ENCODE results near the gene ZBTB43.
A peak's percentile ranks its signal among the peaks of the same experiment; 100 is the strongest.
"Not testable (repeated sequence)": the region's sequence is repeated elsewhere in the genome, so short reads cannot be mapped to it uniquely, and the experiment has no call there.

ZBTB43 gene

GRCh38 chr9:126791406-126792230 is 13.2 kb upstream of the ZBTB43 start:
- DNase-seq: no peak

DNA sequence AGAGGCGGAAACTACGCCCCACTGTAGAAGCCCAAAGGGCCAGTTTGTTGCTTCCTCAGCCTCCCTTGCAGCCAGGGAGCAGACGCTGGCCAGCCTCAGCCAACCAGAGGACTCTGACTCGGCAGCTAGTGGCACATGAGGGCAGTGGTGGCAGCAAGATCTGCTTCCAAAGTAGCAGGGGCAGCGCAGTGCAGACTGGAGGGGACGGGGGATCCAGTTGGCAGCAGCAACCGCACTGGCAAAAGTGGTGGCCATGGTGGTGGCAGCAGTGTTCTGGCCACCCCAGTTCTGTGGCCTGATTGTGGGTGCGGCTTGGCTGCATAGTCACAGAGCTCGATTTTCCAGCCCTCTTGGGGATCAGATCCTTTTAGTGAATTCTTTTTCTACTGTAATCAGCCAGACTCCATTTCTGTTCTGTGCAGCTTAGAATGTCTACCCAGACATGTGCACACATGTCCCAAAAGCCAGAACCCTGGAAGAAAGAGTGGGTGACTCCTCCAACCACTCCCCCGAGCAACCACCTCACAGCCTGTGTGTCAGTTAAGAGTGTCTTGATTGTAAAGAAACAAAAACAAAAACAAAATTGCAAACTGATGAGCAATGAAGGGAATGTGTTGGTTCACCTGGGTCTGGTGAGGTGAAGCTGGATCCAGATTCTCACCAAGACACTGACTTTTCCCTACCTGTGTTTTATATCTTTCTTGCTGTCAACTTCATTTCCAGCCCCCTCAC is 11.0 kb upstream of the ZBTB43 start:
- DNase-seq: no peak

- DNase-seq: no peak
Measured at GRCh38 chr9:126794441-126794840, 10.4 kb upstream of the ZBTB43 start.

- DNase-seq: no peak
Measured at GRCh38 chr9:126796758-126797157, 8.1 kb upstream of the ZBTB43 start.

GRCh38 chr9:126797903-126798302 is 6.9 kb upstream of the ZBTB43 start:
- no peak for DNase-seq

- DNase-seq: no peak
Measured at GRCh38 chr9:126799034-126799433, 5.8 kb upstream of the ZBTB43 start.

DNA sequence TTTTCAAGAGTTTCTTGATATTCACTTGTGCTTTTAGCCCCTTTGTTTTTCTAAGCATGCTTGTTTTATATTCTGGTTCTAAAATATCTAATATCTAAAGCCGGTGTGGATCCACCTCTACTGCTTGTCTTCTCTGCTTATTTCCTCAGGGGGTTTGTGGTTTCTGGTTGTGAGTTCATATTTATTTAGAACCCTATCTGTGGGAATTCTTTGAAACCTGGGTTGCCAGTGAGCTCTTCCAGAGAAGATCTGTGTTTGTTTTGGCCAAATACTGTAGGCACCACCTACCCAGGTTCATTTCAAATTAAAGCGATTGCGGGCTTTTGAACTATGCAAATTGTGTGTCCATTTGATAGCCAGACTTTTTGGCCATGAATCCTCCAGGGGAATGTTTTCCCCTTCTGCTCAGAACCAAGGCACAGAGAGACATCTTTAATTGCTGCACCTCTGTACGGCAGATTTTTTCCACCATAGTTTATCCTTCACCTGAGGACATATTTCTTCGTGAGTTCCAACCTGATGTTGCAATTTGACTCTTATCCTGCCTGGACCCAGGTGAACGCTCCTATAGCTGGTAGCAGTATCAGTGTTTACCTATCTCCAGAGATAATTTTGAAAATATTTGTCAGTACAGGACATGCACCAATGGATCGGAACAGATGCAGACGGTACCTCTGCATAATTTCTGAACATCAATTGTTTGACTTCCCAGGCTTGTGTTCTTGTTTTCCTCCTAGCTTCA is 2.4 kb upstream of the ZBTB43 start:
- no peak for DNase-seq

GRCh38 chr9:126804198-126804695 is 593 bp upstream of the ZBTB43 start:
- DNase-seq: no peak

- DNase-seq: peak; percentile 67
Measured at GRCh38 chr9:126805554-126806262, 868 bp downstream of the ZBTB43 start.

- no peak for DNase-seq
Measured at GRCh38 chr9:126806336-126806735, 1.5 kb downstream of the ZBTB43 start.

GRCh38 chr9:126809068-126809467 is 4.2 kb downstream of the ZBTB43 start:
- DNase-seq: no peak

GRCh38 chr9:126810221-126810620 is 5.4 kb downstream of the ZBTB43 start:
- DNase-seq: not testable (repeated sequence)

- DNase-seq: no peak
Measured at GRCh38 chr9:126813072-126813471, 8.2 kb downstream of the ZBTB43 start.

GRCh38 chr9:126814091-126814490 is 9.3 kb downstream of the ZBTB43 start:
- DNase-seq: no peak

DNA sequence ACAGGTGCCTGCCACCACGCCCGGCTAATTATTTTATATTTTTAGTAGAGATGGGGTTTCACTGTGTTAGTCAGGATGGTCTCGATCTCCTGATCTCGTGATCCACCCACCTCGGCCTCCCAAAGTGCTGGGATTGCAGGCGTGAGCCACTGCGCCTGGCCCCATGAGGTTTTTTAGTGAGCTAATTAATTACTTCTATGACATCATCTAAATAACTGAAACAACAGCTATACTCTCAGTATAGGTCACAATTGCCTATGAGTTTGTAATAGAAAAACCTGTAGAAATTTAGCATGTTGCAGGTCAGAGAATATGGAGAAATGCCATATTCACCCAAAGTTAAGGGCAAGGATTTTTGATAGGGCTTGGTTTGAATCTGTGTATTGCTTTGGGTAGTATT is 12.8 kb downstream of the ZBTB43 start:
- not testable (repeated sequence) for DNase-seq

GRCh38 chr9:126818482-126818881 is 13.6 kb downstream of the ZBTB43 start:
- no peak for DNase-seq

DNA sequence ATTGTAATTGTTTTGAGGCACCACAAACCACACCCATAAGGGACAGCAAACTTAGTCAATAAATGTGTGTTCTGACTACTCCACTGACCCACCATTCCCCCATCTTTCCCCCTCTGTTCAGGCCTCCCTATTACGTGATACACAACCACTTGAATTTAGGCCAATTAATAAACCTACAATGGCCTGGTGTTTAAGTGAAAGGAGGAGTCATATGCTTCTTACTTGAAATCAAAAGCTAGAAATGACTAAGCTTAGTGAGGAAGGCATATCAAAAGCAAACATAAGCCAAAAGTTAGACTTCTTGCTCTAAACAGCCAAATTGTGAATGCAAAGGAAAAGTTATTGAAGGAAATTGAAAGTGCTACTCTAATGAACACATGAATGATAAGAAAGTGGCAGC is 14.6 kb downstream of the ZBTB43 start:
- no peak for DNase-seq

GRCh38 chr9:126822278-126822677 is 17.4 kb downstream of the ZBTB43 start:
- DNase-seq: no peak

GRCh38 chr9:126822873-126823272 is 18.0 kb downstream of the ZBTB43 start:
- DNase-seq: no peak

- DNase-seq: not testable (repeated sequence)
Measured at GRCh38 chr9:126824052-126824451, 19.2 kb downstream of the ZBTB43 start.

- DNase-seq: no peak
Measured at GRCh38 chr9:126827227-126827626, 22.4 kb downstream of the ZBTB43 start.

DNA sequence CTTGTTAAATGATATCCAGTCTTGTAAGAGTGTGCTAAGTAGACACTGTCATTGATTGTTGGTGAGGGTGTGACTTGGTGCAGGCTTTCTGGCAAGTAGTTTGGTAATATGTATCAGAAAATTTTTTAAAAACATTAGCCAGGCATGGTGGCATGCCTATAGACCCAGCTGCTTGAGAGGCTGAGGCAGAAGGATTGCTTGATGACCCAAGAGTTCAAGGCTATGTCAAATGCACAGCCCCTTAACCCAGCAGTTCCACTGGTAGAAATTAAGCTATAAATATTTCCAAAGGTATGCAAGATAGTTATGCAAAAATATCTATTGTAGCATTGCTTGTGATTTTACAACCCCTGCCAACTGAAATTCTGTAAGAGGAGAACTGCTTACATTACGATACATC is 24.2 kb downstream of the ZBTB43 start:
- no peak for DNase-seq

- no peak for DNase-seq
Measured at GRCh38 chr9:126830827-126831226, 26.0 kb downstream of the ZBTB43 start.
